ENCODE measurements around the gene LBX1. TPM values are rescaled to one million over a fixed set of nuclear protein-coding genes. Genes with fewer than 3 reads are reported as not detected.

The LBX1 gene
- total RNA-seq, 1 experiment from 2014 or later, result not detected

DNA sequence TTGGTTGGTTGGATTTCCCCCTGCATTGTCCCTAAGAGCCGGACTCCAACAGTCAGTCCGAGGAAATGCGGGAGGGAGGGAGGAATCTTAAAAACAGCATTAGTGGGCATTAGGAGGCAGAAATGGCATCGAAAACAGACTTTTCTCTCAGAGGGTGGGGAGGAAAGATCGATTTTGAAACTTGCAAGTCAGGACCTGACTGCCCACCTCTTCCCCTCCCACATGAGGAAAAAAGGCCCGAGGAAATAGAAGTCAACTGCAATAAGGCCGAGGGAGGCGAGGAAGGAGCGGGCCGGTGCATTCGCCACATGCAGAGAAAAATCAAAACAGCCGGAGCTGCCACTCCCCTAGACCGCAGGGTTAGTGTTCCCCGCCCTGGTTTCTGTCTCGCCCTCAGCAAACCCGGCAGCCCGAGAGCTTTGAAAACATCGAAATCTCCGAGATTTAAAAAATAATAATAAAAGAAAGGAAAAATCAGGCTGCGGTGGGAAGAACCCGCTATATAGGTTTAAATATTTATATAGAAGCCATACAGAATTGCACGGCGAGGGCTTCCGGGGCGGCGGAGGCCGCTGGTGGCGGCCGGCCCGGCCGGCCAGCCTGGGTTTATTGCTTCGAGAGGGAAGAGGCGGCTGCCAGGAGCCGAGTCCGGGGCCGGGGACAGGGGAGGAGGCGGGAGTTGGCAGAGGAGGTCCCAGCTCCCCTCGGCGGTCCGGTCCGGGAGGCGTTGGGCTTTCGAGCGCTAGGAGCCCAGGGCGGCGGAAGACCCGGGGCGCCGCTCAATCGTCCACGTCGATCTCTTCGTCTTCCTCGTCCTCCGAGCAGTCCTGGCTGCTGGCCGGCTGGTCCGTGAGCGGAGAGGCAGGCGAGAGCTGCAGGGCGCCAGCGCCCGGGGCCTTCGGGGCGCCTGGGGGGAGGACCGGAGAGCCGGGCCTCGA lies 2.5 kb downstream of the LBX1 start:
- no peak for DNase-seq (ENCODE audit: low read depth)

DNA sequence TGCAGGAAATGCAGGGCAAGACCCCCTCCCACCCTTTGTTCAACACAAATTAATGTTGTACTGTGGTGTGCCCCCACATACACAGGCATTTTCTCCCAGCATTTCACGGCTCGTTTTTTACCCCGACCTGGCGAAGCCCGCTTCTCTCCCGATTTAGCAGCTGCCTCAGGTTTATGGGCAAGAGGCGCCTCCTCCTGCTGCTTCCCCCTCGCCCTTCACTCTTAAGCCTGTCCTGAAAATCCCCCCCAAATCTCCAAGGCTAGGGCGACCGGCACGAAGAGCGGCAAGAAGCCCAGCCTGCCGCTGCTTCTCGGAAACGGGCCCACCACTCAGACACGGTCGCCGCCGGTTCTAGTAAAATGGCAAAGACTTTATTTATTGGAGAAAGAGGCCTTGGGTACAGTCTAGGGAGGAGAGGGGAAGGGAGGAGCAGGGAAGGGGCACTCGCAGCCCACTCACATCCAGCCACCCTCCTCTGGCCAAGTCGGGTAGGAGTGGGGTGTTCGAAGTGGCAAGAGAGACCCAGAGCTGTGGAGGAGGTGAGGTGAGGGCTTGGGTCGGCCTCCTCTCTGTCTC lies 3.3 kb downstream of the LBX1 start:
- DNase-seq (ENCODE audit: low read depth), result no peak

DNA sequence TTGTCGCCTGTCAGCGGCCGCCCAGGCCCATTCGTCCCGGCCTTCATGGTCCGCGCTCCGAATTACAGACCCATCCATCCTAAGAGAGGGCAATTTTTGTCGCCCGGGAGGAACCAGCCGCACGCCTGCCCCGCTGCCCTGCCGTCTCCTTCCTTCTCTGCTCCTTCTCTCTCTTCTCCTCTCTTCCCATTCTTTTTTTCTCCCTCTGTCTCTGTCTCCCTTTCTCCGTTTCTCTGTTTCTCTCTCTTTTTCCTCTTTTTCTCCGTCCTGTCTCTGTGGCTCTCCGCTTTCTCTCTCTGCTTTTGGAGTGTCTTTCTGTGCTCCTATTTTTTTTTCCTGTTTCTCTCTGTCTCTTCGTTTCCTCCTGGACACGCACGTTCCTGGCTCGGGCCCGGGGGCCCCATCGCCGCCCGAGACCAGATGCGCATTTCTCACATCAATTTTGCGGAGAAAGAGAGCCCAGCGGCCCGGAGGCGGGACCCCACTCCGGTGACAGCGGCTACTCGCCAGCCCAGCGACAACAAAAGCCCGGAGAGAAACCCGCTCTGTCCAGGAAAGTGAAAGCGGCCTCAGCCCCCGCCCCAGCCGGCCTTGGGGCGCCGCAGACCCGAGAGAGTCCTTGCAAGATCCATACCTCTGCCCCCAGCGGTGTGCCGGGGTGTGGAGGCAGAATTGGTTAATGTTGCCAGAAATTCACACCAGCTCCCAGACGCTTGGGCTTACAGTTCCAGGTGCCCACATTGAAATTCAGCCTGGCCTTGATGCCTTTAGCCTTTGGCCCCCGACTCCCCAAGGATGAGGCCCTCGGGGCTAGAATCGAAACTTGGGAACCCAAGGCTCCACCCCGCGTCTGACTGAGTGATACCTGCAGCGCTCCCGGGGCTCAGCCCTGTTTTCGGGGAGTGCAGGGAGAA lies 4.1 kb downstream of the LBX1 start:
- DNase-seq (ENCODE audit: low read depth), result peak; percentile 23

DNA sequence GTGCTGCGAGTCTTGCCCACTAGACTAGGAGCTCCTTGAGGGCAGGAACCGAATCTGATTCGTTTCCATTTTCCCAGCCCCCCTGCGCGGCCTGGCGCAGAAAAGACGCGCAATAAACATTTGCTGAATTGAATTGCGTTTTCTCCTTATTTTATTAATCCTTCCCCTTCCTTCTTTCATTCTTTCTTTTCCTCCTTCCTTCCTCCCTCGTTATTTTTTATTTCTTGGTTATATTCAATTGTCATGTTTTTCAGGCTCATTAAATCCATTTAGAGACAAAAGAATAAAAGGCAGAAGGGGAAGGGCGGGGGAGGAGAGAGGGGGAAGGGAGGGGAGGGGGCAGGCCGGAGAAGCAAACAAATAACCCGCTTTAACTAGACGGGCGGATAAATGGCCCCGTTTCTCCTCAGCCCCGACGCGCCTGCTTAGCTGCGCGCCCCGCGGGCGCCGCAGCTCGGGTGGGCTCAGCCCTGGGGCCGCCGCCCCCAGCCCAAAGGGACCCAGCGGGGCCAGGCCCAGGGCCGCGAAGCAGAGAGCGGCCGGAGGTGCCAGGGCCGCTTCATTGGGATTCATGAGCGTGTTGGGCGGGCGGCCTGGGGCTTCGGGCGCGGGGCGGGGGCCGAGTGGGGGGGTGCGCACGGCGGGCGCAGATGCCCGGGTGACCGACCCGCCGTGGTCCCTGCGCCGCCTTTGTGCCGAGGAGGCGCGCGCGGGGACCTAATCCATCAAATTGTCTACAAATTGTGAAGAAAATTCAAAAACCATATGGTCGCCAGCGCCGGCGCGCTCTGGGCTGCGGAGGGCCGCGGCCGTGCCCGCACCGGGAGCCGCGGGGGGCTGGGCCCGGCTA lies 5.0 kb downstream of the LBX1 start:
- no peak for DNase-seq (ENCODE audit: low read depth)

DNA sequence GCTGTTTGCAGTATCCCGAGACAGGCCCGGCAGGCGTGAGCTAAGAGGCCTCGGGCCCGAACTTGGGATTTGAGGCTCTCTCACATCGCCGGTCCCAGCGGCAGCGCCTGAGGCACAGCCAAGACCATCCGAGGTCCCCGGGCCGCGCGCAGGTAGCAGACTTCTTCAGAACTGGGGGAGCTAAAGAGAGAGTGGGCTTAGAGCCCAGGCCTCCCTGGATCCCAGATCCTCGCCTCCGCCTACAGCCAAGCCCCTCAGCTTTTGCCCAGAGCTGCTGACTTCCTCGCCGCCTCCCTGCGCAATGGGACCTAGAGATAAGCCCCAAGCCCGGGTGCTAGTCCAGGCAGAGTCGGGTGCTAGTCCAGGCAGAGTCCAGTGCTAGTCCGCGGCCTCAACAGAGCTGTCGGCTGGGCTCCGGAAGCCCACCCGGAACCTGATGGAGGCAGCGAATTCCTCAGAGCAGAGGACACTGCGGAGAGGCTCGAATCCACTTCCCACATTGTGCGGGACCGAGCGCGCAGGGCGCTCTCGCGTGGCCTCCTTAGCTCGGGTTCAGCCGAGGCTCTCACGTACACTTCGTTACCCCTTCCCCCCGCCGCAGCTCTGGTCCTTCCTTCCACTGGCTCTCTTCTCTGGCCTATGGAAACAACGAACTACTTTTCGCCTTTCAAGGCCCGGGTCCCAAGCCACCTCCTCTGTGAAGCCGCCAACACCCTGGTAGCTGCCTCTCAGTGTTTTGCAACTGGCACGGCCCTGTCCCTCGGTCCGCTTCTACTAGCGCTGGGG lies 5.8 kb downstream of the LBX1 start:
- DNase-seq (ENCODE audit: low read depth), result no peak

DNA sequence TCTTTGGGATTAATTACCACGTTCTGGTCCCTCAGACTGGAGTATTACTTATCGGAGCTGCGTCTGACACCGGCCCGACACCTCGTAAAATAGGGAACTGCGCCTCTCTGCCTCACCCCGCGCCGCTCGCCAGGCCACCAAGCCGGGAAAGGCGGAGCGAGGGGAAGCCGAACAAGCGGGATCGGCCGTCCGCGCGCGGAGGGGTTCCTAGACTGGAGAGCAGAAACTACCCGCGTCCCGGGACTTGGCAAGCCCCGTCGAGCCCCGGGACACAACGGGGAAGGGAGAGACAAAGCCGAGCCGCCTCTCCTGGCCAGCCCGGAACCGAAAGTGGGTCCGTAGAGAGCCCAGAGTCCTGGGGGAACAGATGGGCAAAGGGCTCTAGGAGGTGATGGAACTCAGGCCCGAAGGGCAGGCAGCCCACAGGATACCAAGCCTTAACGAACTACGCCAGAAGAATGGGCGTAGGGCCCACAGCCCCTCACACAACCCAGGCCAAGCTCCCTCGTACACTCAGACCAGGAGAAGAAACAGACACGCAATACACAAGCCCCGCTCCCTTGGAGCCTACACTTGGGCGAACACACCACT lies 6.5 kb downstream of the LBX1 start:
- DNase-seq (ENCODE audit: low read depth), result no peak

DNA sequence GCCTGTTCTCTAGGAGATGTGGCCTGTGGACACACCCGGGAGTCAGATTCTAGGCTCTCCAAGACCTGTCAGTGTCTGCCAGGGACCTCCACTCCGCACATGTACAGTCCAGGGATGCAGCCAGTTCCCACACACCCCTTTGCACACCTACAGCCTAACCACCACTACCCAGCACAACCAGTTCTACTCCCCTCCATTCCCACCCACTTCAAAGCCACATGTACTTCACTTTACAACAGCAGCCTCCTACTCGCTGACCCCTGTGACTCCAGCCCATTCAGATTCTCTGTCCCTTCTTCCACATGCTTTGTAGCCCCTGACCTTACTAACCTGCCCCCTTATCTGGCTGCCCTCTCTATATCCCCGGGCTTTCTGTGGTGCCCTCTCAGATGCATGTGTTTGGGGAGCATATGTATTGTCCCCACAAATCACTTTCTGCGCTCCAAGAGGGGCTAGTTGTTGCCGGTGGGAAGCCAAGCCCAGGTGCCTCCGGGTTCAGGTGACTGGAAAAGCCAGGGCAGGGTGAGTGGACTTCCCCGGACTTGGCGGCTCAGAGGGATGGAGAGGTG lies 7.2 kb downstream of the LBX1 start:
- no peak for DNase-seq (ENCODE audit: low read depth)

DNA sequence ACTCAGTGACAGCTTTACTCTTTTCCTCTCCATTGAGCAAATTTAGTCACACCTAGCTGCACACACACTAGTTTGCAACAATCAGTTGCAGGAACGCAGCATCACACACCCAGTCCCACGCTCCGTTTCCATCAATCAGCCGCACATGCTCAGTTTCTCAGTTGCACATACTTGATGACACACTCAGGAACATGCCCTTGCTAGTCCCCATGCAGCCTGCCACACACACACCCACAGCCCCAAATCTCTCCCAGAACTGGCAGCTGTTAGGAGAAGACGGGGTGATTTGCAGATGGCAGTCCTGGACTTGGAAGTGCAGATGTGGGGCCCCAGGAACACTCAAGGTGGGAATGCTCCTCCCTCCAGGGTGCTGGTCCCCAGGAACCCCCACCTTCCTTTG lies 7.7 kb downstream of the LBX1 start:
- DNase-seq (ENCODE audit: low read depth), result no peak

DNA sequence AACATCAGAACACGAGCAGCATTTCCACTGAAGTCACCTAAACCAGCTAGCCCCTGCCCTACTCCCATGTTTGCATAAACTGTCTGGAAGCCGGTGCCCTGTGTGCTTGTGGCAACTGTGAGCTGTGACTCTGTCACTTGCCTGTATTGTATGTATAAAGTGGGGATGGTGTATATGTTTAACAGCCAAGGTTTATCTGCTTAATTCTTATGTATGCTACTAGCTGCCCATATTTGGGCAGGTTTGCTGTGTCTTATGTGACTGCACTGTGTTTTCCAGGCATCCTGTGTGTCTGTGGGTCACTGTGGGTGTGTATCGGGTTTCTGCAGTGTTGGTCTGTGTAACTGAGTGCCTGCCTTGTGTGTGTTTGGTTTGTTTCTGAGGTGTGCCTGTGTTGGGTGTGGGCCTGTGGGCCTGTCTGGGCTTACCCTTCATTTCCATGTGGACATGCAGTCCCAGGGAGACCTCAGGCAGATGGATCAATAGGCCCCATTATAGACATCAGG lies 9.3 kb downstream of the LBX1 start:
- no peak for DNase-seq (ENCODE audit: low read depth)

DNA sequence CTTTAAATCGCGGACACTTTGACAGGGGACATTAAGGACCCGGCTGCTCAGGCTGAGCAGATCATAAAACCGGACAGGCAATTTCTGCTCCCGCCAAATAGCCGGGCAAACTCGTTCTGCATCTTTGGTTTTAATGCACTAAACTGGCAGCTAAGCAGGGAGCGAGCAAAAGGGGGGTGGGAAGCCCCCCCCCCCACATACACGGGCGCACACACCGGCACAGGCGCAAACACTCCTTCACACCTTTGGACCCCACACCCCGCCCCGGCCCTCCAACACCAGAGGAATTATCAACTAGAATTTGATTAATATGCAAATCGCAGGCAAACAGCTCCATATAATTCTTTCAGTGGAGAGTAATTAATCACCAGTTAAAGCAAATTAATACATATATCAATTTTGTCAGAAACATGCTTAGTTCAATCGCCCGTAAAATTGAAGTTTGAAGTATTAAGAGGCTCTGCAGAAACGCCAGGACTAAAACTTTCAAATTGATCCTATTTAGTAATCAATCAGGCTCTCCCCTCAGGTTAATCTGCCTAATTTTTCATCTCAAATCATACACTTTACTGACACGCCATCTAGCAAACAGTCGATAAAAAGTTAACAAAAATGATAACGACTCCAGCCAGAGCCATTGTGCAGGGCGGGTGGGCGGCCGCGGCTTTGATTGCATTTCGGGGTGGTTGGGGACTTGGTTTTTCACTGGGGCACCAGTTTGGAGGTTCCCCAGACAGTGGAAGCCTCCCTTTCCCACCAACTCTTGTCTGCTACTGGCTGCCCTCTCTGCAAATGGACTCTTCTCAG lies 9.9 kb downstream of the LBX1 start:
- DNase-seq (ENCODE audit: low read depth), result no peak

DNA sequence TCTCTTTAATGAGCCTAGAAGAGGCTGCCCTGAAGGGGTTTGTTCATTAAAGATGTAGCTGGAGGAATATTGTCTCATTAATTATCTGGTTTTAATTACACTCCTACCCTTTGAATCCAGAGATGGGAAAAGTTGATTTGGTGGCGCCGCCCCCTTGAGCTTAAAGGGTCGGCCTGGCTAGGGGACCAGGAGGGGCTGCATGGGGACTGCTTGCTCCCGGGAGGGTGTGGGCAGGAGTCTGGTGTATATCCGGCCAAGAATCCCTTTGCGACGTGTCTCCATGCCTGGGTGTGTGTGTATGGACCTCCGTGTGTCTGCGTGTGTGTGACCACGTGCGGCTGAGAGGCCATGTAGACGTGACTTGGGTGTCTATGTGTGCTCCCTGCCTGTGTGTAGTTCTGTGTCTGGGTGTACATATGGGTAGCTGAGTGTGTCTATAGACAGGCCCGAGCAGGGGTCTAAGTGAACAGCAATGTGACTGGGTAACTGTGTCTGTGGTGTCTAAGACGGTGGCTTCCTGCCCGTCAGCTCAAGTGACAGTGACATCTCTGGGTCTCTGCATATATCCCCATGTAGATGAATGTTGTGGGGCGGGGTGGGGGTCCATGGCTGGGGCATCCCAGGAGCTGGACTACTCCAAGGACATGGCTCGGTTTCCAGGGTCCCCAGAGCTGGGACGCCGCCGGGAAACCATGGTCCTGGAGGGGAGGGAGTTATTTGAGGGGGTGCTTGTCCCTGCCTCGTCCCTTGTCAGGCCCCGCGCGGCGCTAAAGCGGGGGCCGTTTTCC lies 10.7 kb downstream of the LBX1 start:
- DNase-seq (ENCODE audit: low read depth), result no peak

DNA sequence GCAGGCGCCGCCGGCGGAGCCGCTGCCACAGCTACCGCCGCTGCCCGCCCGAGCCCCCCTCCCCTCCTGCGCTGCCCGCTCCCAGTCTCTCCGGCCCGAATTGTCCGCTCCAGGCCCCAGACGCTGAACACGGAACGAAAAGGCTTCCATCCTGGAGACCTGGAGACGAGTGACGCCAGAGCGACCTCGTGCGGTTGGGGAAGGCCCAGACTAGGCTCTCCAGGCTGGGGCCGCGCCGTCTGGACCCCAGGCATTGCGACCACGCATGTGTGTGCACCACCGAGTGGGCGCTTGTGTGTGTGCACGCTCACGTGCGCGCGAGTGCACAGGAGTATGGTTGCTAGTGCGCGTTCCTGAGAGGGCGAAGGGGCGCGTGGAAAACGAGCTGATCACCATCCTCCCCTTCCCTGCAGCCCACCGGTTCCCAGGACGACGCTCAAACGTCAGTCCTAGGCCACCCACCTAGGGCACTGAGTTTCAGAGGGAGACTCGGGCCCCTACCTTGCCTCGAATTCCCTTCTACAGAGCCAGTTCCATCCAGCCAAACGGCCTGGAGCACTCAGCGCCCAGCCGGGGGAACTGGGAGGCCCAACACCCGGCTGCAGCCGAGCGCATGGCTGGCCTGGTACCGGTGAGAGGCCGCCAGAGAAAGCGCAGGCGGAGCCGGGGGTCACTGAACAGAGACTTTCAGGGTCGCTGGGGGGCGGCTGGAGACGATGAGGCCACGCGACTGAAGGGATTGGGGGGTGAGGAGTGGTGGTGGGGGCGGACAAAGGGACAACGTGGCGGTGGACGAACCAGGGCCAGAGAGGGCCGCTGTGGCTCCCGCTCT lies 11.6 kb downstream of the LBX1 start:
- no peak for DNase-seq (ENCODE audit: low read depth)

DNA sequence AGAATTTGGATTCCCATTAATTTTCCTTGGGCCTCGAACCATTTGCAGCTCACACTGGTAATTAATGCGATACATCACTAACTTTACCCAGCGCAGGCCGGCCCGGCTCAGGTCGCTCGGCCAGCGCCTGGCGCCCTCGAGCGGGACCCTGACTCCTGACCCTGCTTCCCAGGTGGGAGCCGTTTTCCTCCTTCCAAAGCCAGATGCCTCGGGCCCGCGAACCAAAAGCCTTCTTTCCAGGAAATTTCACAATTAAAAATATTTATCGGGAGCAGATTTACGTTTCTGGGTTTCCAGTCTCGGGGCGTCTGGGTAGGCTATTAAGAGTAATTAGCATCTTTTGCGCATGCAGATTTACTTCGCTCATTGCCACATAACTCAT lies 12.2 kb downstream of the LBX1 start:
- DNase-seq (ENCODE audit: low read depth), result no peak

DNA sequence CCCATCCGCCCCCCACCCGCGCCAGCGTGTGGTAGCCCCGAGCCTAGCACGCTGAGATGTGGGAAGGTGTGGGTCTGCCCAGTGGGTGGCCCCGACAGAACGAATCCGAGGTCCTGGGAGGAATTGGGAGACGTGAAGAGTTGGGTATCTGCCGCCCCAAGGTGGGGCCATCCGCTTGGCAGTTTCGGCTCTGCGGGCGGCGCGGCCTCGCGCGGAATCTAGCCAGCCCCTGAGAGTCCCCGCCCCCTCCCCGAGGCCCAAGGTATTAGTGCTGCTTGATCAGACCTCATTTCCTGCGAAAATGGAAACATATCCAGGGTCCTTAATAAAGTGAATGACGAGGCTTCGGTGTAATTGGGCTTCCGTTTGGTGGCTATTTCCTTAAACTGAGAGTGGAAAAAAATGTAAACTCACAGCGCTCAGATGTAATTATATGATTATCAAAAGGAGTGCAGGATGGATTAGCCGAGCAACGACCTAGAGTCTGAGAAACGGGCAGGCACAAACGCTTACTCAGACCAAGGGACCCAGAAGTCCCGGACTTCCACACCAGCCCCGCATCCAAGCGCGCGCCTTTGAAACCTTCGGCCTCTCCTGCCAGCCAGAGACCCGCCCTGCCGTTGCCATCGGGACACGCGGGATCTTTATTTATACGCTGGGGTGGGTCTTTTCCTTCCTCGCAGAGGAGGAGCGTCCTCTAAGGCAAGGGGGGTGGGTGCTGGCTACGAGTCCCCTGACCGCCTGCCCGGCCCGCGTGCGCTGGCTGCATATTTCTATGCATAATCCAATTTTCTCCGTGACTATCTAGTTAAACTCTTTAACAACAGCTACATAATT lies 12.8 kb downstream of the LBX1 start:
- no peak for DNase-seq (ENCODE audit: low read depth)

DNA sequence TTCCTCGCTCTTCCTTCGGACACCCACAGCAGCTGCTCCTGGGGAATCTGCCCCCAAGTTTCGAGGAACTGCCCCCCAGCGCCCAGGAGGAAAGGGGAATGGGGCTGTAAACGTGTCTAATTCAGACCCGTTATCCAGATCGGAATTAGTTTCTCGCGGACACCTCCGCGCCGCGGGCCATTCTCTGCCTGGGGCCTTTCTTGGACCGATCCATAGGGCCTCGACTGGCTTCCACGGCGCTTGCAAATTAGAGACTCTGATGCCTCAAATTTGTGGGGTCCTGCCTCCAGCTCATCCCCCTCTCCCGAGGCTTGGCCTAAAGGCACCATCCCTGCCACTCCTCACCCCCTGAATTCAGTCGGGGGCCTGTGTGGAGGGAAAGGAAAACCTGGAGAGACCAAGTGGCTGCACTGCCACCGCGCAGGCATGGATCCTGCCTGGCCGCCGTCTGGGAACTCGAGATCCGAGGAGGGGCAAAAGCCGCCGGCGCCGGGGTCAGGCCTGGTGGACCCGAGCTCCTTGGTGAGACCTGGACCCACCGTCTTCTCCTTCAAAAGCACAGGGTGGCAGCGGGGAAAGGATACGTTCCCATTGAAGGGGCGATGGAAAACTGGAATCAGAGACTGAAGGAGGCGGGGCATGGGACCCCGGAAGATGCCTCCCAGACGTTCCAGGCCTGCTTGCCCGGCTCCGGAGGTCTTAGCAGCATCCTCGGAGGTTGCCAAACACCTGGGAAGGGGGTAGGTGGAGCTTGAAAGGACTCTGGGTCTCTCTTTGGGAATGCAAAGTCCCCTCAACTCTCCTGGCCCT lies 13.7 kb downstream of the LBX1 start:
- DNase-seq (ENCODE audit: low read depth), result no peak
